Calu3 (cell line): ENCODE measurements around the gene SLCO1A2. TPM values are rescaled to one million over a fixed set of nuclear protein-coding genes. Genes with fewer than 3 reads are reported as not detected.

ENCODE experiments used
- BruUV-seq: library from RNA; stranded (reverse); fragments of 400-500 nt; replicated peaks from 2 replicates; lab custom pipeline; 2021; lab: Mats Ljungman, UMichigan
- CTCF ChIA-PET: fragments of 300-600 bp; sonication (Branson Sonifier 250); formaldehyde crosslinking; loops from one replicate; lab custom pipeline; 2022; ENCODE audit warnings: antibody characterized with exemption; lab: Charles Lee
- DNase-seq: peaks from one replicate; pipeline ENCODE4 v3.0.0; 2022
- H3K27ac Mint-ChIP-seq: one replicate; pipeline ENCODE4 v1.8.0; 2022; ENCODE audit warnings: mixed read lengths; ENCODE audit not compliant: unreplicated experiment
- H3K27me3 Mint-ChIP-seq: one replicate; pipeline ENCODE4 v1.8.0; 2022; ENCODE audit warnings: mixed read lengths; ENCODE audit not compliant: unreplicated experiment
- H3K36me3 Mint-ChIP-seq: one replicate; pipeline ENCODE4 v1.8.0; 2022; ENCODE audit warnings: mild to moderate bottlenecking, moderate library complexity, mixed read lengths; ENCODE audit not compliant: insufficient read depth, unreplicated experiment
- H3K4me1 Mint-ChIP-seq: one replicate; pipeline ENCODE4 v1.8.0; 2022; ENCODE audit warnings: mild to moderate bottlenecking, low read depth, mixed read lengths; ENCODE audit not compliant: unreplicated experiment
- H3K4me3 Mint-ChIP-seq: one replicate; pipeline ENCODE4 v1.8.0; 2022; ENCODE audit warnings: mild to moderate bottlenecking, low read depth, moderate library complexity, mixed read lengths; ENCODE audit not compliant: unreplicated experiment
- H3K9me3 Mint-ChIP-seq: one replicate; pipeline ENCODE4 v1.8.0; 2022; ENCODE audit warnings: low read depth, mixed read lengths; ENCODE audit not compliant: unreplicated experiment
- intact Hi-C: fragments of 100-400 bp; cut with micrococcal nuclease; formaldehyde crosslinking; loops from one replicate; pipeline ENCODE4 v1.10.0; 2022; ENCODE audit not compliant: unreplicated experiment
- total RNA-seq: library from RNA; stranded (reverse); gene quantifications from 2 replicates; pipeline ENCODE4 v1.2.3, GENCODE V29; 2022
- TF ChIP-seq, protein P1 (sequence below): fragments of 200-600 bp; IDR thresholded peaks from one replicate; pipeline ENCODE4 v1.8.0; 2022; ENCODE audit warnings: antibody characterized with exemption; ENCODE audit not compliant: unreplicated experiment

Gene SLCO1A2
- total RNA-seq, 1 experiment from 2014 or later = not detected

DNA sequence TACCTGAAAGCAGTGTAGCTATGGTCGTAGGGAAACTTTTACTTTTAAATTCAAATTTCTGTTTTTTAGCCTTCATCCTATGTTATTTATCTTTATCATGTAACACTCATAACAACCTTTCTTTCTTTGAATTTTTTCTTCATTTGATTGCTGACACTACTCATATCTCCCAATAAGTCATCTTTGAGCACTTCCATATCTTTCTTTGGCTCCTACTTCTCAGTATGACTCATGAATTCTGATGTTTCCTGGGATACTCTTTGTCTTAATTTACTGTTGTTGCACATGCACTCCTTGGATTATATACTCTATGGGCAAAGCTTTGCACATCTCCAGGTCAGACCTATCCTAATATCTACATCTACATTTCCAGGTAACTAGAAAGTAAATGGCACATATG is 19.9 kb upstream of the SLCO1A2 start:
- Mint-ChIP-seq H3K27ac (no peak overlapping the region), H3K4me1 (no peaks in the 10 kb centered on the region), H3K9me3 (no peaks in the 10 kb centered on the region), H3K27me3 (no peaks in the 10 kb centered on the region), H3K36me3 (no peaks in the 10 kb centered on the region), H3K4me3 (no peak overlapping the region)
- intact Hi-C loops = no loop called here
- DNase-seq = no peak
- TF ChIP-seq, protein P1, sequence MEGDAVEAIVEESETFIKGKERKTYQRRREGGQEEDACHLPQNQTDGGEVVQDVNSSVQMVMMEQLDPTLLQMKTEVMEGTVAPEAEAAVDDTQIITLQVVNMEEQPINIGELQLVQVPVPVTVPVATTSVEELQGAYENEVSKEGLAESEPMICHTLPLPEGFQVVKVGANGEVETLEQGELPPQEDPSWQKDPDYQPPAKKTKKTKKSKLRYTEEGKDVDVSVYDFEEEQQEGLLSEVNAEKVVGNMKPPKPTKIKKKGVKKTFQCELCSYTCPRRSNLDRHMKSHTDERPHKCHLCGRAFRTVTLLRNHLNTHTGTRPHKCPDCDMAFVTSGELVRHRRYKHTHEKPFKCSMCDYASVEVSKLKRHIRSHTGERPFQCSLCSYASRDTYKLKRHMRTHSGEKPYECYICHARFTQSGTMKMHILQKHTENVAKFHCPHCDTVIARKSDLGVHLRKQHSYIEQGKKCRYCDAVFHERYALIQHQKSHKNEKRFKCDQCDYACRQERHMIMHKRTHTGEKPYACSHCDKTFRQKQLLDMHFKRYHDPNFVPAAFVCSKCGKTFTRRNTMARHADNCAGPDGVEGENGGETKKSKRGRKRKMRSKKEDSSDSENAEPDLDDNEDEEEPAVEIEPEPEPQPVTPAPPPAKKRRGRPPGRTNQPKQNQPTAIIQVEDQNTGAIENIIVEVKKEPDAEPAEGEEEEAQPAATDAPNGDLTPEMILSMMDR = no peak
- BruUV-seq = no TSS peak
- CTCF ChIA-PET = no interaction called here

DNA sequence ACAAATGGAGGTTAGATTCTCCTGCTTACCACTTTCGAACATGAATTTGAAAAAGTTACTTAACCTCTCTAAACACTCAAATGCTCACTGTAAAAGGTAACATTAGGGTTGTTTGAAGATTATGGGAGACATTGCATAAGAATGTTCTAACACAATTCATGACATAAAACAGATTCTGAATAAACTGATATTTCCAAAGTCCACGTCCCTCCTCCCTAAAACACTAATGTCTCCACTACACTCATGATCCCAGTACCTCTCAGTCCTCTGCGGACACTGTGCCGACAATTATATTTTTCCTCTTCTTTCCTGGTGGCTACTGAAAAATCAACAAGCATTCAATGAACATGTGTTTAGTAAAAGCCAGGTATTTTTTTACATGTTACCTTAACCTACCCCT is 19.2 kb upstream of the SLCO1A2 start:
- H3K4me1 Mint-ChIP-seq = no peaks in the 10 kb centered on the region
- no peaks in the 10 kb centered on the region for H3K27me3 Mint-ChIP-seq
- intact Hi-C loops = no loop called here
- BruUV-seq = no TSS peak
- no peak for DNase-seq
- H3K36me3 Mint-ChIP-seq = no peaks in the 10 kb centered on the region
- H3K9me3 Mint-ChIP-seq = no peaks in the 10 kb centered on the region
- no peak overlapping the region for H3K27ac Mint-ChIP-seq
- TF ChIP-seq, protein P1 = no peak
- CTCF ChIA-PET = no interaction called here
- H3K4me3 Mint-ChIP-seq = no peak overlapping the region

DNA sequence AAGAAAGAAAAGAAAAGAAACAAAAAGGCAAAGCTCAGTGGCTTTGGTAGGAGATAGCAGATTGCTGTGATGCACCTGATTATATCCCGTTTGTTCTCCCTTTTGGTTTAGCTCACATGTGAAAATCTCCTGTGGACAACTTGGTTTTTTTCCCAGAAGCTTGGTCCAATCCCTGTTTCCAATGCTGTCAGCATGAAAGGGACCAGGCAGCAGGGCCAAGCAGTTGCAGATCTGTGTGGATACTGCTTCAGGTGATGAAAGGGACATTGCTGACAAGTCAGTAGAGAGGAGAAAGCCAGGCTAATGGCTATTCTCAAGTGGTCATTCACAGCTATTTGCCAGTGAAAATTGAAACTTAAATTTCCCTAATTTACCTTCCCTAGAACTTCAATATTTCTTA is 18.8 kb upstream of the SLCO1A2 start:
- Mint-ChIP-seq H3K4me3 (no peak overlapping the region), H3K4me1 (no peaks in the 10 kb centered on the region), H3K27me3 (no peaks in the 10 kb centered on the region), H3K27ac (no peak overlapping the region), H3K36me3 (no peaks in the 10 kb centered on the region), H3K9me3 (no peaks in the 10 kb centered on the region)
- CTCF ChIA-PET = no interaction called here
- intact Hi-C loops = no loop called here
- no TSS peak for BruUV-seq
- TF ChIP-seq, protein P1 = no peak
- no peak for DNase-seq

DNA sequence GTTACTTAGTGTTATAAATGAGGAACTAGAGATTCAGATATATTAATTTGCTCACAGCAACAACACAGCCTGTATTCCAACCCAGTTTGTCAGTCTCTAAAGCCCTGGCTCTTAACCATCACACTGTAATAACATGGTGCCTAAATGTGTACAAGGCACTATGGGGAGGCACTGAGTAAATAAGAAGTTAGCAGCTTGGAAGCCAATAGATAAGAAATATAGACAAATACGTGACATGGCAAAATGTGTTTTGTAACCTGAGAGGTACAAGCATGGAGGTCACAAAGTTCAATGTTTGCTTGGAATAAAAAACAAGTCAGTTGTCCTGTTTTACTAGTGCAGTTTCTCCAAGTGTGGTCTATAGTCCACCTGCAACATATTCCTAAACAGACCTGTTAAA is 16.3 kb upstream of the SLCO1A2 start:
- Mint-ChIP-seq H3K4me1 (no peaks in the 10 kb centered on the region), H3K4me3 (no peak overlapping the region), H3K27me3 (no peaks in the 10 kb centered on the region), H3K9me3 (no peaks in the 10 kb centered on the region), H3K27ac (no peak overlapping the region), H3K36me3 (no peaks in the 10 kb centered on the region)
- no TSS peak for BruUV-seq
- CTCF ChIA-PET = no interaction called here
- intact Hi-C loops = no loop called here
- no peak for DNase-seq
- TF ChIP-seq, protein P1 = no peak
